ENCODE results near the gene CNTN5. TPM values are rescaled to one million over a fixed set of nuclear protein-coding genes. Genes with fewer than 3 reads are reported as not detected.

The CNTN5 gene
- polyA plus RNA-seq, 1 donor from 2014 or later: 1.1 TPM

DNA sequence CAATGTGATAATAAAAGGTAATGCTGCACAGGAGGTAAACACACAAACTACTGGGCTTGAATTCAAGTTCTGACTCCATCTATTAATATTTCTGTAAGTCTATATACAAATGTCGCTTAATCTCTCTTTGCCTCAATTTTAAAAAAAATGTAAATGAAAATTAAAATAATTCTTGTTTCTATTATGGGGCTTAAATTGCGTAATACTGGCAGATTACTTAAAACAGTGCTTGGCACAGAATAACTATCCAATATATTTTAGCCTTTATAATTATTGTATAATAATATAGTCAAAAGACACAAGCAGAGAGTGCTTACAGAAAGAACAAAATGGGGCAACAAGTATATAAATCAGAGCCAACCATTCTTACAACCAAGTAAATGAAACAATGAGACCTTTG lies 489.1 kb downstream of the CNTN5 start:
- Histone ChIP-seq H3K27ac (ENCODE audit: low read length) (no peak overlapping the region), H3K4me3 (ENCODE audit: low read length) (no peak overlapping the region), H3K9me2 (ENCODE audit: insufficient read depth, low read length) (no peaks in the 10 kb centered on the region)

DNA sequence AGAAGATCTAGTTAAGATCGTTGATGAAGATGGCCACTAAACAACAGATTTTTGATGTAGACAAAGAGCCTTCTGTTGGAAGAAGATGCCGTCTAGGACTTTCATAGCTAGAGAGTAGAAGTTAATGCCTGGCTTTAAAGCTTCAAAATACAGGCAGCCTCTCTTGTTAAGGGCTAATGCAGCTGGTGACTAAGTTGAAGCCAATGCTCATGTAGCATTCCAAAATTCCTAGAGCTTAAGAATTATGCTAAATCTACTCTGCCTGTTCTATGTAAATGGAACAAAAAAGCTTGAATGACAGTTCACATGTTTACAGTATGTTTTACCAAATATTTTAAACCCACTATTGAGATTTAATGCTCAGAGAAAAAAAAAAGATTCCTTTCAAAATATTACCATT lies 492.6 kb downstream of the CNTN5 start:
- TF ChIP-seq EZH2 (IDR thresholded peaks at IDR 0.05; ENCODE audit: borderline replicate concordance, insufficient read depth, low read length, poor library complexity, severe bottlenecking): no peak
- TF ChIP-seq POLR2AphosphoS5 (IDR thresholded peaks at IDR 0.05): no peak
- no peak for TF ChIP-seq MXI1 (conservative IDR thresholded peaks at IDR 0.05; ENCODE audit: poor library complexity, severe bottlenecking)
- TF ChIP-seq SMC3 (conservative IDR thresholded peaks at IDR 0.05; ENCODE audit: poor library complexity): no peak
- TF ChIP-seq EP300 (conservative IDR thresholded peaks at IDR 0.05; ENCODE audit: poor library complexity, severe bottlenecking): no peak
- TF ChIP-seq RAD21 (conservative IDR thresholded peaks at IDR 0.05): no peak
- TF ChIP-seq, protein P1, sequence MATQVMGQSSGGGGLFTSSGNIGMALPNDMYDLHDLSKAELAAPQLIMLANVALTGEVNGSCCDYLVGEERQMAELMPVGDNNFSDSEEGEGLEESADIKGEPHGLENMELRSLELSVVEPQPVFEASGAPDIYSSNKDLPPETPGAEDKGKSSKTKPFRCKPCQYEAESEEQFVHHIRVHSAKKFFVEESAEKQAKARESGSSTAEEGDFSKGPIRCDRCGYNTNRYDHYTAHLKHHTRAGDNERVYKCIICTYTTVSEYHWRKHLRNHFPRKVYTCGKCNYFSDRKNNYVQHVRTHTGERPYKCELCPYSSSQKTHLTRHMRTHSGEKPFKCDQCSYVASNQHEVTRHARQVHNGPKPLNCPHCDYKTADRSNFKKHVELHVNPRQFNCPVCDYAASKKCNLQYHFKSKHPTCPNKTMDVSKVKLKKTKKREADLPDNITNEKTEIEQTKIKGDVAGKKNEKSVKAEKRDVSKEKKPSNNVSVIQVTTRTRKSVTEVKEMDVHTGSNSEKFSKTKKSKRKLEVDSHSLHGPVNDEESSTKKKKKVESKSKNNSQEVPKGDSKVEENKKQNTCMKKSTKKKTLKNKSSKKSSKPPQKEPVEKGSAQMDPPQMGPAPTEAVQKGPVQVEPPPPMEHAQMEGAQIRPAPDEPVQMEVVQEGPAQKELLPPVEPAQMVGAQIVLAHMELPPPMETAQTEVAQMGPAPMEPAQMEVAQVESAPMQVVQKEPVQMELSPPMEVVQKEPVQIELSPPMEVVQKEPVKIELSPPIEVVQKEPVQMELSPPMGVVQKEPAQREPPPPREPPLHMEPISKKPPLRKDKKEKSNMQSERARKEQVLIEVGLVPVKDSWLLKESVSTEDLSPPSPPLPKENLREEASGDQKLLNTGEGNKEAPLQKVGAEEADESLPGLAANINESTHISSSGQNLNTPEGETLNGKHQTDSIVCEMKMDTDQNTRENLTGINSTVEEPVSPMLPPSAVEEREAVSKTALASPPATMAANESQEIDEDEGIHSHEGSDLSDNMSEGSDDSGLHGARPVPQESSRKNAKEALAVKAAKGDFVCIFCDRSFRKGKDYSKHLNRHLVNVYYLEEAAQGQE (IDR thresholded peaks at IDR 0.05; ENCODE audit: borderline replicate concordance): no peak
- TF ChIP-seq, protein P2, sequence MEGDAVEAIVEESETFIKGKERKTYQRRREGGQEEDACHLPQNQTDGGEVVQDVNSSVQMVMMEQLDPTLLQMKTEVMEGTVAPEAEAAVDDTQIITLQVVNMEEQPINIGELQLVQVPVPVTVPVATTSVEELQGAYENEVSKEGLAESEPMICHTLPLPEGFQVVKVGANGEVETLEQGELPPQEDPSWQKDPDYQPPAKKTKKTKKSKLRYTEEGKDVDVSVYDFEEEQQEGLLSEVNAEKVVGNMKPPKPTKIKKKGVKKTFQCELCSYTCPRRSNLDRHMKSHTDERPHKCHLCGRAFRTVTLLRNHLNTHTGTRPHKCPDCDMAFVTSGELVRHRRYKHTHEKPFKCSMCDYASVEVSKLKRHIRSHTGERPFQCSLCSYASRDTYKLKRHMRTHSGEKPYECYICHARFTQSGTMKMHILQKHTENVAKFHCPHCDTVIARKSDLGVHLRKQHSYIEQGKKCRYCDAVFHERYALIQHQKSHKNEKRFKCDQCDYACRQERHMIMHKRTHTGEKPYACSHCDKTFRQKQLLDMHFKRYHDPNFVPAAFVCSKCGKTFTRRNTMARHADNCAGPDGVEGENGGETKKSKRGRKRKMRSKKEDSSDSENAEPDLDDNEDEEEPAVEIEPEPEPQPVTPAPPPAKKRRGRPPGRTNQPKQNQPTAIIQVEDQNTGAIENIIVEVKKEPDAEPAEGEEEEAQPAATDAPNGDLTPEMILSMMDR (IDR thresholded peaks at IDR 0.05; ENCODE audit: poor library complexity, severe bottlenecking): no peak
- no peak for TF ChIP-seq TAF1 (IDR thresholded peaks at IDR 0.05; ENCODE audit: low read depth)
- Histone ChIP-seq H3K4me2 (ENCODE audit: low read length) (no peak overlapping the region), H3K9ac (ENCODE audit: low read length) (no peak overlapping the region), H3K27ac (ENCODE audit: low read length) (no peak overlapping the region), H3K4me3 (ENCODE audit: low read length) (no peak overlapping the region), H2AFZ (ENCODE audit: low read depth, low read length) (no peak overlapping the region), H3K79me2 (replicated peaks; ENCODE audit: insufficient read depth, low read length) (no peaks in the 10 kb centered on the region), H3K9me2 (ENCODE audit: insufficient read depth, low read length) (no peaks in the 10 kb centered on the region), H3K27me3 (ENCODE audit: insufficient read depth, low read depth, low read length) (no peaks in the 10 kb centered on the region), H3K9me3 (ENCODE audit: low read length) (no peaks in the 10 kb centered on the region), H3K36me3 (ENCODE audit: insufficient read depth, low read length) (no peaks in the 10 kb centered on the region), H4K20me1 (ENCODE audit: insufficient read depth) (no peaks in the 10 kb centered on the region), H3F3A (ENCODE audit: insufficient read depth, low read length, poor library complexity, severe bottlenecking) (no peaks in the 10 kb centered on the region)

More for the DNA sequence above, 489.1 kb downstream of the CNTN5 start:
- no peaks in the 10 kb centered on the region for H3K79me2 ChIP-seq (replicated peaks; ENCODE audit: insufficient read depth, low read length)
- TF ChIP-seq, protein P1 (IDR thresholded peaks at IDR 0.05; ENCODE audit: borderline replicate concordance): no peak
- TF ChIP-seq EZH2 (IDR thresholded peaks at IDR 0.05; ENCODE audit: borderline replicate concordance, insufficient read depth, low read length, poor library complexity, severe bottlenecking) (no peak), MXI1 (conservative IDR thresholded peaks at IDR 0.05; ENCODE audit: poor library complexity, severe bottlenecking) (no peak), SMC3 (conservative IDR thresholded peaks at IDR 0.05; ENCODE audit: poor library complexity) (no peak), EP300 (conservative IDR thresholded peaks at IDR 0.05; ENCODE audit: poor library complexity, severe bottlenecking) (no peak), RAD21 (conservative IDR thresholded peaks at IDR 0.05) (no peak), TAF1 (IDR thresholded peaks at IDR 0.05; ENCODE audit: low read depth) (no peak), POLR2AphosphoS5 (IDR thresholded peaks at IDR 0.05) (no peak)
- TF ChIP-seq, protein P2 (IDR thresholded peaks at IDR 0.05; ENCODE audit: poor library complexity, severe bottlenecking): no peak
- no peaks in the 10 kb centered on the region for H3K9me3 ChIP-seq (ENCODE audit: low read length)
- no peak overlapping the region for H2AFZ ChIP-seq (ENCODE audit: low read depth, low read length)
- no peaks in the 10 kb centered on the region for H3F3A ChIP-seq (ENCODE audit: insufficient read depth, low read length, poor library complexity, severe bottlenecking)
- H3K4me2 ChIP-seq (ENCODE audit: low read length): no peak overlapping the region
- no peaks in the 10 kb centered on the region for H3K27me3 ChIP-seq (ENCODE audit: insufficient read depth, low read depth, low read length)
- no peaks in the 10 kb centered on the region for H4K20me1 ChIP-seq (ENCODE audit: insufficient read depth)
- H3K9ac ChIP-seq (ENCODE audit: low read length): no peak overlapping the region
- no peaks in the 10 kb centered on the region for H3K36me3 ChIP-seq (ENCODE audit: insufficient read depth, low read length)
